Fibroblast of lung (primary cell): ENCODE data around the gene TUBGCP6. TPM values are rescaled to one million over a fixed set of nuclear protein-coding genes. Genes with fewer than 3 reads are reported as not detected.

ENCODE experiments used
- DNase-seq, 2 donors: peaks; one replicate each; pipeline versions ENCODE4 v3.0.0 to v3.0.0-alpha.2; 2010; ENCODE audit warnings: low read depth in 2 of 2
- H2AFZ ChIP-seq: 2 replicates; pipeline ENCODE4 v1.5.1; 2012; ENCODE audit warnings: low read length, control low read depth, inconsistent platforms
- H3K27ac ChIP-seq: 2 replicates; pipeline ENCODE4 v1.5.1; 2011; ENCODE audit warnings: low read length, control low read depth; ENCODE audit not compliant: insufficient read depth
- H3K27me3 ChIP-seq: 2 replicates; pipeline ENCODE4 v1.5.1; 2011; ENCODE audit warnings: mild to moderate bottlenecking, low read length; ENCODE audit not compliant: control insufficient read depth, insufficient read depth
- H3K36me3 ChIP-seq: 2 replicates; pipeline ENCODE4 v1.5.1; 2011; ENCODE audit warnings: low read length; ENCODE audit not compliant: control insufficient read depth, insufficient read depth
- H3K4me1 ChIP-seq: 2 replicates; pipeline ENCODE4 v1.5.1; 2011; ENCODE audit warnings: low read length; ENCODE audit not compliant: control insufficient read depth, insufficient read depth; ENCODE audit errors: extremely low read depth
- H3K4me2 ChIP-seq: 2 replicates; pipeline ENCODE4 v1.5.1; 2011; ENCODE audit warnings: low read length, control low read depth; ENCODE audit not compliant: insufficient read depth; ENCODE audit errors: extremely low read depth
- H3K4me3 ChIP-seq, 4 experiments: fragments of 200-600 bp in 1 of 4; sonication (generic) in 1 of 4; replicated peaks in 1 of 4; 2 replicates each; pipeline ENCODE4 v1.5.1; 2011 to 2016; ENCODE audit warnings: low read length in 4 of 4, low read depth in 3 of 4, mild to moderate bottlenecking in 3 of 4, control low read depth in 2 of 4, inconsistent platforms in 1 of 4, mixed read lengths in 1 of 4; ENCODE audit not compliant: insufficient read depth in 1 of 4; ENCODE audit errors: control extremely low read depth in 1 of 4
- H3K79me2 ChIP-seq: 2 replicates; pipeline ENCODE4 v1.5.1; 2012; ENCODE audit warnings: mild to moderate bottlenecking, low read length, inconsistent platforms; ENCODE audit not compliant: control insufficient read depth, insufficient read depth
- H3K9ac ChIP-seq: 2 replicates; pipeline ENCODE4 v1.5.1; 2011; ENCODE audit warnings: mild to moderate bottlenecking, low read length, control low read depth; ENCODE audit not compliant: insufficient read depth
- H3K9me3 ChIP-seq: 2 replicates; pipeline ENCODE4 v1.5.1; 2012; ENCODE audit warnings: low read depth, low read length; ENCODE audit not compliant: control insufficient read depth, insufficient read depth
- H4K20me1 ChIP-seq: 2 replicates; pipeline ENCODE4 v1.5.1; 2011; ENCODE audit warnings: low read length; ENCODE audit not compliant: control insufficient read depth, insufficient read depth; ENCODE audit errors: extremely low read depth
- CTCF ChIP-seq, 2 donors: IDR thresholded peaks in 1 of 2; conservative IDR thresholded peaks in 1 of 2; 1 replicate in 1 of 2; 2 replicates in 1 of 2; pipeline ENCODE4 v1.5.1; 2011 to 2012; ENCODE audit warnings: low read length in 2 of 2, control low read depth in 1 of 2, inconsistent platforms in 1 of 2, low read depth in 1 of 2, mild to moderate bottlenecking in 1 of 2
- EZH2 ChIP-seq: IDR thresholded peaks from 2 replicates; pipeline ENCODE4 v1.5.1; 2012; ENCODE audit warnings: low read length, control low read depth, mild to moderate bottlenecking; ENCODE audit errors: missing control alignments
- polyA plus RNA-seq, 2 donors: library from polyadenylated mRNA; depleted of rRNA in 1 of 2; stranded (reverse) in 1 of 2; unstranded in 1 of 2; fragments of >200 nt; gene quantifications; 2 replicates each; pipeline ENCODE4 v1.2.1, GENCODE V29; 2011 to 2012; ENCODE audit warnings: missing spikeins in 1 of 2
- total RNA-seq: library from RNA; depleted of rRNA; stranded (reverse); fragments of >200 nt; gene quantifications from 2 replicates; pipeline ENCODE4 v1.2.1, GENCODE V29; 2014

Gene TUBGCP6
- total and polyA plus RNA-seq, 2 donors (not counting 1 experiment from before 2014, with no cell fraction given): 6.7 to 23.8 TPM

GRCh38 chr22:50264946-50265669 lies 20.3 kb upstream of the TUBGCP6 start:
- Histone ChIP-seq H3K9ac (no peak overlapping the region), H2AFZ (no peak overlapping the region), H4K20me1 (no peaks in the 10 kb centered on the region), H3K27me3 (no peaks in the 10 kb centered on the region), H3K36me3 (no peaks in the 10 kb centered on the region), H3K4me1 (peaks cover 6% of the 10 kb centered on the region), H3K4me2 (no peak overlapping the region), H3K4me3 (no peak overlapping the region), H3K79me2 (peaks cover 6% of the 10 kb centered on the region), H3K9me3 (no peaks in the 10 kb centered on the region), H3K27ac (no peak overlapping the region)
- no peak for DNase-seq
- TF ChIP-seq CTCF (conservative IDR thresholded peaks at IDR 0.05 in 1 of 2, IDR thresholded peaks at IDR 0.05 in 1 of 2; ENCODE audit: low read depth in 1 of 2, low read length in 2 of 2) (no peak), EZH2 (no peak)

- H3K4me1 ChIP-seq: peaks cover 6% of the 10 kb centered on the region
- H3K27me3 ChIP-seq: no peaks in the 10 kb centered on the region
- H3K4me3 ChIP-seq: no peak overlapping the region
- no peak for DNase-seq
- H3K9ac ChIP-seq: no peak overlapping the region
- no peak for TF ChIP-seq EZH2
- H3K79me2 ChIP-seq: peaks cover 8% of the 10 kb centered on the region
- no peak overlapping the region for H2AFZ ChIP-seq
- H3K27ac ChIP-seq: no peak overlapping the region
- no peak overlapping the region for H3K4me2 ChIP-seq
- no peaks in the 10 kb centered on the region for H3K36me3 ChIP-seq
- H3K9me3 ChIP-seq: no peaks in the 10 kb centered on the region
- H4K20me1 ChIP-seq: no peaks in the 10 kb centered on the region
Observed at GRCh38 chr22:50264104-50264745, 19.4 kb upstream of the TUBGCP6 start.

- Histone ChIP-seq H3K4me2 (no peak overlapping the region), H3K27me3 (no peaks in the 10 kb centered on the region), H3K36me3 (no peaks in the 10 kb centered on the region), H4K20me1 (no peaks in the 10 kb centered on the region), H2AFZ (no peak overlapping the region), H3K4me3 (no peak overlapping the region), H3K27ac (no peak overlapping the region), H3K79me2 (peaks cover 8% of the 10 kb centered on the region), H3K9ac (no peak overlapping the region), H3K4me1 (peaks cover 6% of the 10 kb centered on the region), H3K9me3 (no peaks in the 10 kb centered on the region)
- TF ChIP-seq CTCF (conservative IDR thresholded peaks at IDR 0.05 in 1 of 2, IDR thresholded peaks at IDR 0.05 in 1 of 2; ENCODE audit: low read depth in 1 of 2, low read length in 2 of 2): no peak
- TF ChIP-seq EZH2: no peak
- DNase-seq: no peak
Observed at GRCh38 chr22:50262973-50263617, 18.3 kb upstream of the TUBGCP6 start.
